Eye (tissue), 1 donor: ENCODE data around the gene SPIRE2.
"Not testable (repeated sequence)": the region's sequence is repeated elsewhere in the genome, so short reads cannot be mapped to it uniquely, and the experiment has no call there.

Experiments
- DNase-seq: peaks from one replicate; pipeline ENCODE4 v3.0.0-alpha.2; 2015

The SPIRE2 gene

DNA sequence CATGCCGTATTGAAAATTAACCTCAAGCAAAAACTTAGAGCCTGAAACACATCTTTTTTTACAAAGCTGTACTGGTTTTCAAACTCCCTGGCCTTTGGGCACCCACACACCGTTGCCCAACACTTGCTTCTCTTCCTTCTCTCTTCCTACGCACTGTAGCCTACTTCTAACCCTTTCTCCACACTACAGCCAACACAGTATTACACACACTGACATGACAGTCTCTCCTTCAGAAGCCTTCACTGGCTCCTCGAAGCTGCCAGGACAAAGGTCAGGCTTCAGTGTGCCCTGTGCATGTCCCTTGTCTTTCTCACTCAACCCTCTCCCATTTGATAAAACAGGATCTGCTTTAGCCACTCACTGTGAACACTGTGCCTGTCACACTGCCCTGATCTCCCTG is 19.8 kb upstream of the SPIRE2 start:
- DNase-seq, result no peak

DNA sequence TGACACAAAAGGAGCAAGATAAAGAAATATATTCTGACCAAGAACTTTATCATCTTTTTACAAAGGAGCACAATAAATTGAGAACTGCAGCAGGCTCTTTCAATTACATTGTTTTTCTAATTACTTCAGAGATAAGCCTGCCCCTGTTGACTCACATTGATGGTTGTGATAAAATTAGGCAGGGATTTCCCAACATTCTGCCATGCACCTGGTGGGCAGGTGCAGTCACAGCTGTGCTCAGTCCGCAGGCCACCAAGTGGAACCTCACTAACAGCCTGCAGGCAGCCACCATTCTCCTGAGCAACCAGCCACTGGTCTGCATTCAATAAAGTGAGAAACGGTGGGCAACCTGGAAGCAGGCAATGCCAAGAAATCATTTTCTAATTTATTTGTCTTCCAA is 17.0 kb upstream of the SPIRE2 start:
- DNase-seq, result no peak

DNA sequence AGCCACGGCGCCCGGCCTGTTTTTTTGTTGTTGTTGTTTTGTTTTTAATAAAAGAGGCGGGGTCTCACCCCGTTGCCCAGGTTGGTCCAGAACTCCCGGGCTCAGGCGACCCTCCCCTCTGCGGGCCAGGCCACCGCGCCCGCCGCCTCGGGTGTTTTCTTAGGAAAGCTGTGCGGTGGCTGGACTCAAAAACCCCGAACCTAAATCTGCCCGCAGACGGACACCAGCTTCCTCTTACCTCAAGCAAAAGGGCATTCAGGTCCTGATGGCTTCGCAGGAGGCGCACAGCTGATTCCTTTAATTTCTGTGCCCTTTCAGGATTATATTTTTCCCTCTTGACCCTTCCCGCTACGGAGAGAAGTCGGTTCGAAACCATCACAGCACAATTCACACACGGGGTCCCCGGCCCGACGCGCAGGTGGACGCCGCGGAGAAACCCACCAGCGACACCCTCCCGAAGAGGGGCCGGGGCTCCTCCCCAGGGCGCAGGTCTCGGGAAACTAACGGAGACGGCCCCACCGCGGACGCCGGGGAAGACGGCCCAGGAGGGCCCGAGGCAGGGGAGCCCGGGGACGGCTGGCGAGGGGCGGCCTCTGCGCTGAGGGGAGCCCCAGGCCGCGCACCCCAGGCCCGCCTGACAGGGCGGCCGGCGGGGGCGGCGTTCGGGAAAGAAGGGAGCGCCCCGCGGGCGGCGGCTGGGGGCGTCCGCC is 12.5 kb upstream of the SPIRE2 start:
- DNase-seq, result peak; percentile 21

DNA sequence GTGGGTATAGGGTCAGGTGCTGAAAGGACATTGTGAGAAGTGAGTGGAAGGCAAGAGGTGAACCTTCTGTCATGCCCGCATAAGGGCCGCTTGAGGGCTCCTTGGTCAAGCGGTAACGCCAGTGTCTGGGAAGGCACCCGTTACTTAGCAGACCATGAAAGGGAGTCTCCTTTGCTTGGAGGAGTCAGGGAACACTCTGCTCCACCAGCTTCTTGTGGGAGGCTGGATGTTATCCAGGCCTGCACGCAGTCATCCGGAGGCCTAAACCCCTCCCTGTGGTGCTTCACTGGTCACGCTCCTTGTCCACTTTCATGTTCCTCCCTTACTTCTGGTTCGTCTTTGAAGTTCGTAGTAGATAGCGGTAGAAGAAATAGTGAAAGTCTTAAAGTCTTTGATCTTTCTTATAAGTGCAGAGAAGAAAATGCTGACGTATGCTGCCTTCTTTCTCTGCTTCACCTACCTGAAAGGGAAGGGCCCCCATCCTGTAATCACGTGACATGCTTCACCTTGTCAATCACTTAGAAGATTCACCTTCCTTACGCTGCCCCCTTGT is 9.3 kb upstream of the SPIRE2 start:
- not testable (repeated sequence) for DNase-seq

DNA sequence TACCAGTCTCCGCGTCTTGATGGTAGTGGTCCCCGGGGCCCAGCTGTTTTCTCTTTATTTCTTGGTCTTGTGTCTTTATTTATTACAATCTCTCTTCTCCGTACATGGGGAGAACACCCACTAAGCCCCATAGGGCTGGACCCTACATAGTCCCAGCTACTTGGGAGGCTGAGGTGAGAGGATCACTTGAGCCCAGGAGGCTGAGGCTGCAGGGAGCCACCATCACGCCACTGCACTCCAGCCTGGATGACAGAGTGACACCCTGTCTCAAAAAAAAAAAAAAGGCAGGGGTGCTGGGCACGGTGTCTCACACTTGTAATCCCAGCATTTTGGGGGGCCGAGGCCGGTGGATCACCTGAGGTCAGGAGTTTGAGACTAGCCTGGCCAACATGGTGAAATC is 8.8 kb upstream of the SPIRE2 start:
- DNase-seq, result not testable (repeated sequence)

DNA sequence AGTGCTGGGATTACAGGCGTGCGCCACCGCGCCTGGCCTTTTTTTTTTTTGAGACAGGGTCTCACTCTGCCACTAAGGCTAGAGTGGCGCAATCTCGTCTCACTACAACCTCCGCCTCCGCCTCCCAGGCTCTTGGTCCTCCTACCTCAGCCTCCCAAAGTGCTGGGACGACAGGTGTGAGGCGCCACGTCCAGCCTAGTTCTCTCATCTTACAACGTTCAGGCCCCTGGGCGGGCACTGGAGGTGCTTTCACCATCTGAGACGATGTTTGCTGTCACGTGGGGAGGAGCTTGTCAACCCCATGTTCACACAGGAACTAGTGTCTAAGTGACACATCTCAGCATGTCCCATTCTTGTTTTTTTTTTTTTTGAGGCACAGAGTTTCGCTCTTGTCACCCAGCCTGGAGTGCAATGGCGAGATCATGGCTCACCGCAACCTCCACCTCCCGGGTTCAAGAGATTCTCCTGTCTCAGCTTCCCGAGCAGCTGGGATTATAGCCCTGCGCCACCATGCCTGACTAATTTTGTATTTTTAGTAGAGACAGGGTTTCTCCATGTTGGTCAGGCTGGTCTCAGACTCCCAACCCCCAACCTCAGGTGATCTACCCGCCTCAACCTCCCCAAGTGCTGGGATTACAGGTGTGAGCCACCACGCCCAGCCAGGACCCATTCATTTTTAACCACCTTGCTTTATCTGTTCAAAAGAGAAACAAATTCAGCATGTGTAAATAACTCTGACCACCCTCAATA is 6.7 kb upstream of the SPIRE2 start:
- DNase-seq, result no peak

DNA sequence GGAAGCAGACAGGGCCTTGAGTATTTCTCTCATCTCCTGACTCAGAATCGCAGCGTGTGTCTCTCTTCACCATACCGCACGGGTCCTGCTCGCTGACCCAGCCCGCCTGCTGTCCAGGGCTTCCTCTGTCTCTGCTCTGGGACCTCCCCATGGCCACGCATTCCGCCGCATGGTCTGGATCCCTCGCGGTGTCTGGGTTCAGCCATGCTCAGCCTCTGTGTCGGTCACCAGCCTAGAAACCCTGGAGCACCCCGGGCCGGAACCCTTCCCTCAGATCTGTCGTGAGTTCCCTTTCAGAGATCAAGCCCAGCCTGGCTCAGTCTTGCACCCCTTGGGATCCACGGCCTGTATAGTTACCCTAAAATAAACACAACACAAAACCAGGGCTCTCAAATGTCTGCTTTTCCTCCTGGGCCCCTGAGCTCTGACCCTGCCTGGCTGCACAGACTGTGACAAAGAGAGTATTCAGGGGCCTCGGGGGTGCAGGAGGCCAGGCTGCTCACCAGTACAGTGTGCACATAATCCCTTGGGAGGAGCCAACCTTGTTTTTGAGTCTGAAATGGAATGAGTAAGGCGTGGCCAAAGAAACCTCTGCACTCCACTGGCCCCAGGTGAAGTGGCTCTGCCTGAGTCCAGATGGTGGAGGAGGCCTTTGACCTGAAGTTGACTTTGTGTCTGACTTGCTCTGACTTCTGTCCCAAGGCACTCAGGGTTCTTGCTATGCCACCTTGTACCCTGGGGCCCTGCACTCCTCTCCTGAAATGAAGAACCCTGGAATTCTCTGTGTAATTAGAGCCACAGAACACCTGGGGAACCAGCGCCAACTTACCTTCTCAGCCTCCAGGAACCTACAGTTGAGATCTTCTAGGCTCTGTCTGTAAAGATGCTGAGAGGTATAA is 5.8 kb upstream of the SPIRE2 start:
- DNase-seq, result peak; percentile 28

DNA sequence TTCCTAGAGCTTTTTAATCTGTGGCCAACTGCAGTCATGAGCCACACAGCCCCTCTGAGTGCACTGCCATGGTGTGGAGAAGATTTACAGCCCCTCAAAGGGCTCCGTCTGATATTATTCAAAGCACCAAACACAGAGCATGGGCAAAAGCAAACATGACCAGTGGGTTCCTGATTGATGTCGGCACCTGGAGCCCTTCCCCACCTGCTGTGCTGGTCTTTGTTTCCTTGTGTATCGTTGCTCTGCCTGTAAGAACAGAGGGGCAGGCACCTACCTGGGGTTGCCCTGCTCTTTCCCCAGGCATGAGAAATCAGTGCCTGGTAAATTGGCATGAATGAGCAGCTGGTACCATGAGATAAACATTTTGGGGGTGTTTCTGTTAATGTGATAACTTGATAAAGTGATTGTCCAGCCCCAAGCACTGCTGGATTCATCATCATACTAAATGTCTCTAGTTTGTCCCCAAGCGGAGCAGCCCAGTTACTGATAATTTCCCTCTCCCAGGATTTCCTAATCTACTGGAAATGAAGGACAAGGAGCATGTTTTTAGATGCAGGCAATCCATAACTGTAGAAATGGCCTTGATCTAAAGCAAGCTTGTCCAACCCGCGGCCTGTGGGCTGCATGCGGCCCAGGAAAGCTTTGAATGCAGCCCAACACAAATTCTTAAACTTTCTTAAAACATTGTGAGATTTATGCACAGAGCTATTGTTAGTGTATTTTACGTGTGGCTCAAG is 5.0 kb upstream of the SPIRE2 start:
- DNase-seq, result no peak

DNA sequence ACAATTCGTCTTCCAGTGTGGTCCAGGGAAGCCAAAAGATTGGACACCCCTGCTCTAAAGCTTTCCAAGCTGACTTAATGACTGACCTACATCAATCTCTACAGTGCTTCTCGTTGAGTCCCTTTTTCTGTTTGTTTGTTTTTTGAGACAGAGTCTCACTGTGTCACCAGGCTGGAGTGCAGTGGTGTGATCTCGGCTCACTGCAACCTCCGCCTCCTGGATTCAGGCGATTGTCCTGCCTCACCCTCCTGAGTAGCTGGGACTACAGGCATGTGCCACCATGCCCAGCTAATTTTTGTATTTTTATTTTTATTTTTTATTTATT is 4.5 kb upstream of the SPIRE2 start:
- not testable (repeated sequence) for DNase-seq

DNA sequence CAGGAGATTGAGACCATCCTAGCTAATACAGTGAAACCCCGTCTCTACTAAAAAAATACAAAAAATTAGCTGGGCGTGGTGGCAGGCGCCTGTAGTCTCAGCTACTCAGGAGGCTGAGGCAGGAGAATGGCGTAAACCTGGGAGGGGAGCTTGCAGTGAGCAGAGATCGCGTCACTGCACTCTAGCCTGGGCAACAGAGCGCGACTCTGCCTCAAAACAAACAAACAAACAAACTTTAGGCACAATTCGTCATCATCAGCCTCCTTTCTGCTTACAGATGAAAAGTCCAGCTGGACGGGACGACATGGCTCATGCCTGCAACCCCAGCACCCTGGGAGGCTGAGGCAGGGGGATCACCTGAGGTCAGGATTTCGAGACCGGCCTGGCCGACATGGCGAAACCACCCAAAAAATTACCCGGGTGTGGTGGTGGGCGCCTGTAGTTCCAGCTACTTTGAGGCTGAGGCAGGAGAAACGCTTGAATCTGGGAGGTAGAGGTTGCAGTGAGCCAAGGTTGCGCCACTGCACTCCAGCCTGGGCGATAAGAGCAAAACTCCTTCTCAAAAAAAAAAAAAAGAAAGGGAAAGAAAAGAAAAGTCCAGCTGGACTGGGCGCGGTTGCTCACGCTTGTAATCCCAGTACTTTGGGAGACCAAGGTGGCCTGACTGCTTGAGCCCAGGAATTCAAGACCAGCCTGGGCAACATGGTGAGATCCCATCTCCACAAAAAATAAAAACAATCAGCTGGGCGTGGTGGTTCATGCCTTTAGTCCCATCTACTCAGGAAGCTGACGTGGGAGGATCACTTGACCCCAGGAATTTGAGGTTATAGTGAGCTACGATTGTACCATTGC is 1.5 kb upstream of the SPIRE2 start:
- DNase-seq, result no peak

DNA sequence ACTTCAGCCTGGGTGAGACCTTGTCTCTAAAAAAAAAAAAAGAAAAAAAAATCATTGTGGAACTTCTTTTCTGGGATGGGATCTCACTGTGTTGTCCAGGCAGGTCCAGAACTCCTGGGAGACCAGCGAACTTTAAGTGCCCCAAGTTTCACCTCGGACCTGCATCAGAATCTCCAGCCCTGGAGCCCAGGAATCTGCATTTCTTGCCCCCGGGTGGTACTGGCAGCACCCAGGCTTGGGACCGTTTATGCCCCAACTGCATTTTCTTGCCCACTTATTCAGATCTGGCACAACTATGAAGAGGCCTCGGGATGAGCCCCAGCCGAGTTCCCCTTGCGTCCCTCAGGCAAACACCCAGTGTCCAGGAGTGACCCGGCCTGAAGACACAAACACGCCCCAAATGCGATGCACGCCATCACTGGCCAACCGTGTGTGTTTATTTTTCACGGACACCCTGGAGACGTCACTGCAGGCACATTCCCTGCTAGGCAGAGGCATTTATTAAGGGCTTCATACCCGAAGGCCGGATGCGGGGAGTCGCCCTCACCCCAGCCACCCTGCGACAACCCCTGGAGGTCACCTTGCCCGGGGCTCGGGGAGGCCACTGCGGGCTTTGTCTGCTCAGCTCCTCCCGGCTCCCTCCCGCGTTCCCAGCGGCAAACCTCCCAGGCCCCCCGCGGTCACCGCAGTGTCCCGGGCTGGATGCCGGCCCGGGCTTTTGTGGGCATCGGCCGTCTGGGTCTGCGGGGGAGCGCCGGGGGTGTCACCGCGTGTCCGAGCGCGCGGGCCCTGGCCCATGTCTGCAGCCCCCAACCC is 684 bp upstream of the SPIRE2 start:
- peak; percentile 83 for DNase-seq

DNA sequence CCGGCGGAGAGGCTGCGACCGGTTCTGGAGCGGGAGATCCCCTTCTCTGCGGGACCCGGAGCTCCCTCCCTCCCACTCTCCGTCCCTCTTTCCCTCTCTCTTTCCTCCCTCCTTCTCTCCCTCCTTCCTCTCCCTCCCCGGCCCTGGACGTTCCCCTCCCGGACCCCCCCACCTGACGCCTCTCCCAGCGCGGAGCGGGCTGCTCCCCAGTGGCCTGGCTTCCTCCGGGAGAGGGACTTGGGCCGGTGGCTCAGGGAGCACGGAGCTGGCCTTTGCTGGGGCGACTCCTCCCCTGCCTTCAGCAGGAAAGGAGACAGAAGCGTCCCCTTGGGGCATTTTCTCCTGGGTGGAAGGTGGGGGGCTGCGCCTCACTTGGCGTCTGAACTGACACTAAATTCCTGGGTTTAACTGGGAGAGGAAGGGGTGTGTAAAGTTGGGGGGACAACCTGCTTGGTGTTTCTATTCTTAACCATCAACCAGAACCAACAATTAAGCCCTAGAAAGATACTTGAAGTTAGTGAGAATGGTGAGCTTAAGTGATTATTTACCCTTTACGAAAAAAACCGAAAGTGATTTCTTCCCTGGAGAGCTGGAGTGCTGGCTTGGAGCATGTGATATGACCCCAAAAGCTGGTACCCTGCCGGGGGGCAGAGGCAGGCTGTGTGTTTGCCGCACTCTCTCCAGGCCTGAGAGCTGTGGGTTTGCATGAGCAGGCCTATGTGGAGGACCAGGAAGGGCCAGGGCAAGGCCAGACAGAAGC is 775 bp downstream of the SPIRE2 start:
- DNase-seq, result peak; percentile 46

DNA sequence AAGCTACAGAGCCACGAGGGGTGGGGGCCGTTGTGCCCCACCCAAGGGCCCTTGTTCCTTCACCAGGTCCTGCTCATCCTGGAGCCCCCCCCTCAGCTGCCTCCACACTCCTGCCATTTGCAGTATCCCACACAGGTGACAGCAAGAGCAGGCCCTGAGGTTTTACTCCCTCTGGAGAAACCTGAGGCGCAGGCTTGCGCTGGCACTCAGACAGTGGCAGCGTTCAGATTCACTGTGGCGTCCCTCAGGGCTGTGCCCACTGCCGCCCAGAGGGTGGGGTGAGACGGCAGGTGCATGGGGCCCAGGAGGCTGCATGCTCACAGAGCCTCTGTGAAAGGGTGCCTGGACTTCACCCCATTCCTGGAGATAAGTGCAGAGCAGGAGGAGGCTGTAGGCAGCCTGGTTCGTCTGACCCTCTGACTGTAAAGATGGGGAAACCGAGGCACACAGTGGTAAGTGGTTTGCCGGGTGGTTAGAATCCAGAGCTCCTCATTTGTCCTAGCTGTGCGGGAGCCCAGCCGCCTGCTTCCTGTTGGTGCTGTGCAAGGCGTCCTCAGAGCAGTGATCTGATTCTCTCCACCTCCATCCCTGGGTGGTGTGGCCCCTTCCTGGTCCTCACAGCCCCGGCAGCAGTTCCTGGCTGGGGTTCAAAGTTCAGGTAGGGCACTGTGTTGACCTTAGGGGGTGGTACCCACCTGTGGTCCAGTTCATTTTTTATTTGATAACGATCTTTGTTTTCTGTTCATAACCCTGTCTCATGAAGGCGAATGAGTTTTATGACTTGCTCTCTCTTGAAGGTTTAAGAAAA is 1.6 kb downstream of the SPIRE2 start:
- no peak for DNase-seq

DNA sequence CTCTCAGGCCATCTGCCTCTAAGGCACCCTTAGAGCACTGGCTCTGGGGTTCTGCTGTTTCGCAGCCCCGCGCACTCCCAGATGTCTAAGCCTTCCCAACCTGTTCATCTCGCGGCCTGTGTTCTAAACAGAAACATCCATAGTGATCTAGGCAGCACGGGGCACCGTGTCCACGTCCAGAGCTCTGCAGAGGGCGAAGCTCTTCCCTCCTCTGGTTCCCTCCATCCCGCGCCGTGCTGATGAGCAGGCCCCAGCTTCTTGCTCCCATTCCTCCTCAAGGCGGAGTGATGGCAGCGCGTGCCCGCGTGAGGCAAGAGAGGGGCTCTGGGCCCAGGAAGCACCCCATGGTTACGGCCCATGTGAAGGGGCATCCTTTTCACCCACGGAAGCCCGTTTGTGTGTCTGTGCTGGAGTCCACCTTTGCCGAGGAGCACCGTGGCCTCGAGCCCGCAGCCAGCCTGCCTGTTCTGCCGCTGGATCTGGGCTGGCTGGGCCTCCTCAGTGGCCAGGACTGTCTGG is 3.6 kb downstream of the SPIRE2 start:
- DNase-seq, result no peak

DNA sequence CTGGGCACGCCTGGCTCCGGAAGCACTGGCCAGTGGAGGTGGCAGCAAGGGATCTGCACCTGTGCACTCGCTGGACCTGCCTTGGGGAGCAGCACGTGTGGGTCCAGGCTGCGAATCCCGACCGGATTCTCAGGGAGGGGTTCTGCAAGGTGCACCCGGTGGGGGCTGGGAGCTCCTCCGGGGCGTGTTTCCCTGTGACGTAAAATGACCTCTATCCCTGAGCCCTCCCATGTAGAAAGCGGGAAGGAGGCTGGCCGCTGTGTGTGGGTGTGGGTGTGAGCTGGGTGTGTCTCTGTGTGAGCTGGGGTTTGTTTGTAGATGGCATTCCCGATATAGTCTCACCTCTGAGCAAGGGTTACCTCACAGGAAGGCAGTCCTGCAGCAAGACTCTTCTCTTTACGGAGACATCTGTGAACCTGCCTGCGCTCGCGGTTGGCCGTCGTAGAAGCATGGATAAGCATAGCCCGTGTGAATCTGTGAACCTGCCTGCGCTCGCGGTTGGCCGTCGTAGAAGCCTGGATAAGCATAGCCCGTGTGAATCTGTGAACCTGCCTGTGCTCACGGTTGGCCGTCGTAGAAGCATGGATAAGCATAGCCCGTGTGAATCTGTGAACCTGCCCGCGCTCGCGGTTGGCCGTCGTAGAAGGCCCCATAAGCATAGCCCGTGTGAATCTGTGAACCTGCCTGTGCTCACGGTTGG is 5.5 kb downstream of the SPIRE2 start:
- DNase-seq, result not testable (repeated sequence)

DNA sequence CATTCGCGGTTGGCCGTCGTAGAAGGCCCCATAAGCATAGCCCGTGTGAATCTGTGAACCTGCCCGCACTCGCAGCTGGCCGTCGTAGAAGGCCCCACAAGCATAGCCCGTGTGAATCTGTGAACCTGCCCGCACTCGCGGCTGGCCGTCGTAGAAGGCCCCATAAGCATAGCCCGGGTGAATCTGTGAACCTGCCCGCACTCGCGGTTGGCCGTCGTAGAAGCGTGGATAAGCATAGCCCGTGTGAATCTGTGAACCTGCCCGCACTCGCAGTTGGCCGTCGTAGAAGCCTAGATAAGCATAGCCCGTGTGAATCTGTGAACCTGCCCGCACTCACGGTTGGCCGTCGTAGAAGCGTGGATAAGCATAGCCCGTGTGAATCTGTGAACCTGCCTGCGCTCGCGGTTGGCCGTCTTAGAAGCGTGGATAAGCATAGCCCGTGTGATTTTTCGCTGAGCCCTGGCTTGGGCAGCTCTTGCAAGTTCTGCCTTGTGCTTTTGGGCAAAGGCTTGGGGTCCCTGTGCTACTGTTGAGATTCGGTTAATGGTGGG is 6.6 kb downstream of the SPIRE2 start:
- not testable (repeated sequence) for DNase-seq

DNA sequence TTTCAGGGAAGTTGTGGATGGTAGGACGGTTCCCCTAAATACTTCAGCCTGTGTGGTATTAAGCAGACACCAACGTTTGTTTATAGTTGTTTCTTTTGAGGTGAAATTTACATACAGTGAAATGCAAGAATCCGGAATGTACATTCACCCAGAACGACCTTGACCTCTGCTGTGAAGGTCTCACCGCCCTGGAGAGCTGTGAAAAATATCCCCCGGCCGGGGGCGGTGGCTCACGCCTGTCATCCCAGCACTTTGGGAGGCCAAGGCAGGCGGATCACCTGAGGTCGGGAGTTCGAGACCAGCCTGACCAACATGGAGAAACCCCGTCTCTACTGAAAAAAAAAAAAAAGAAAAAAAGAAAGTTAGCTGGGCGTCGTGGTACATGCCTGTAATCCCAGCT is 8.2 kb downstream of the SPIRE2 start:
- DNase-seq, result not testable (repeated sequence)
